Measurements from ENCODE around the gene LRP1.

Gene LRP1

GRCh38 chr12:57138526-57139272 is 10.4 kb downstream of the LRP1 start:
- no peak for DNase-seq

GRCh38 chr12:57139796-57140649 is 11.7 kb downstream of the LRP1 start:
- no peak for DNase-seq

DNA sequence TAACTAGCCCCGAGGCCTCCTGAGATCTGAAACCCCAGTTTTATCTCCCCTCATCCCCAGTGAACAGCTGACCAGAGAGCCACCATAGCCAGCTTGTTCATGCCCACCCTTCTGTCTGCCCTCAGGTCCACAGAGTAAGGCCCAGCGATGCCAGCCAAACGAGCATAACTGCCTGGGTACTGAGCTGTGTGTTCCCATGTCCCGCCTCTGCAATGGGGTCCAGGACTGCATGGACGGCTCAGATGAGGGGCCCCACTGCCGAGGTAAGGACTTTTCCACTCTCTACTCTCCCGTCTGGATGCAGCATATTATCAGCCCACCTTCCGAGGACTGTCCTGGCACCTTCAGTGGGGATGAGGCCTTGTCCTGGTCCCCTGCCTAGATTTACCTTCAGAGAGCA is 13.0 kb downstream of the LRP1 start:
- no peak for DNase-seq

DNA sequence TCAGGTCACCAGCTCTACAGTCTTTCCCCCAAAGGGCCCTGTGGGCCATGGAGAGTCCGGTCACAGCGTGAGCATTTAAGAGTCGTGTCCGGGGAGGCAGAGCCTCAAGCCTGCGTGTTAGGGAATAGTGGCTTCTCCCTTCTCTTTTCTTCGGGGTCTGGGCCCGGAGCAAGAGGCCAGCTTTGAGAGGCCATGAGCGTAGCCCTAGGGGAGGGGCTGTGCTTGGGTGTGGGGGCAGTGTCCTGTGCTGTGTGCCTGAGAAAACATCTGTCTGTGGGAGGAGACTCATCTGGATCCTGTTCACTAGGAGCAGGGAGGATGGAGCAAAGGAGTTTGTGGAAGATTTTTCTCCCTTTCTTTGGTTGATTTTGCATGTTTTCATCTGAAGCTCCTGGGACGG is 13.8 kb downstream of the LRP1 start:
- DNase-seq: no peak

DNA sequence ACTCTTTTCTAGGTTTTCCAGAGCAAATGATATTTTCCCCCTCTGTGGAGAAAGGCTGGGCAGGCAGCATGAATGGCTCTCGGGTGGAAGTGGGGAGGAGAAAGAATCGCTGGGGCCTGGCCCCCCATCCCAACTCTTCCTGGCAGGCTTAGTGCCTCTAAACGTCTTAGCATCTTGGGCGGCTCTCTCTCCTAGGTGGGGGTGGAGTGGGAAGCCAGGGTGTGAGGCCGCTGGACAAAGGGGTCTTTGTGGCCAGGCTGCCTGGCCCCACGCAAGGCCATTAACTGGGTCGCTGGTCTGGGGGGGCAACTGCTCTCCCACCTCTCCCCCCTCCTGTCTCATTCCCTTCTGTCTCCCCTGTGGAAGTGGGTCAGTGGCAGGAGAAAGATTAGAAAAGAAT is 14.4 kb downstream of the LRP1 start:
- DNase-seq: no peak

DNA sequence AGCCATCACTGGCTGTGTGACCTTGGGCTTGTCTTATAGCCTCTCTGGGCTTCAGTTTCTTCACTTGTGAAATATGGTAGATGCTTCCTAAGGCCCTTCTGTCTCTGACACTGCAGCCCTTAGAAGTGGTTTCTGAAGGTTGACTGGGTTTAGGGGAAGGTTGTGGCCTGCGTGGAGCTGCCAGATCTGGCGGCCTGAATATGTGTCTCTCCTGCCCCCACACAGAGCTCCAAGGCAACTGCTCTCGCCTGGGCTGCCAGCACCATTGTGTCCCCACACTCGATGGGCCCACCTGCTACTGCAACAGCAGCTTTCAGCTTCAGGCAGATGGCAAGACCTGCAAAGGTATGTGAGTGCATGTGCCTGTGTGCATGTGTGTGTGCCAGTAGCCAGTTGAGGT is 15.2 kb downstream of the LRP1 start:
- no peak for DNase-seq

- DNase-seq: no peak
These were observed 17.3 kb downstream of the LRP1 start for GRCh38 chr12:57145460-57146059.

- no peak for DNase-seq
These were observed 17.8 kb downstream of the LRP1 start for GRCh38 chr12:57146092-57146491.

DNA sequence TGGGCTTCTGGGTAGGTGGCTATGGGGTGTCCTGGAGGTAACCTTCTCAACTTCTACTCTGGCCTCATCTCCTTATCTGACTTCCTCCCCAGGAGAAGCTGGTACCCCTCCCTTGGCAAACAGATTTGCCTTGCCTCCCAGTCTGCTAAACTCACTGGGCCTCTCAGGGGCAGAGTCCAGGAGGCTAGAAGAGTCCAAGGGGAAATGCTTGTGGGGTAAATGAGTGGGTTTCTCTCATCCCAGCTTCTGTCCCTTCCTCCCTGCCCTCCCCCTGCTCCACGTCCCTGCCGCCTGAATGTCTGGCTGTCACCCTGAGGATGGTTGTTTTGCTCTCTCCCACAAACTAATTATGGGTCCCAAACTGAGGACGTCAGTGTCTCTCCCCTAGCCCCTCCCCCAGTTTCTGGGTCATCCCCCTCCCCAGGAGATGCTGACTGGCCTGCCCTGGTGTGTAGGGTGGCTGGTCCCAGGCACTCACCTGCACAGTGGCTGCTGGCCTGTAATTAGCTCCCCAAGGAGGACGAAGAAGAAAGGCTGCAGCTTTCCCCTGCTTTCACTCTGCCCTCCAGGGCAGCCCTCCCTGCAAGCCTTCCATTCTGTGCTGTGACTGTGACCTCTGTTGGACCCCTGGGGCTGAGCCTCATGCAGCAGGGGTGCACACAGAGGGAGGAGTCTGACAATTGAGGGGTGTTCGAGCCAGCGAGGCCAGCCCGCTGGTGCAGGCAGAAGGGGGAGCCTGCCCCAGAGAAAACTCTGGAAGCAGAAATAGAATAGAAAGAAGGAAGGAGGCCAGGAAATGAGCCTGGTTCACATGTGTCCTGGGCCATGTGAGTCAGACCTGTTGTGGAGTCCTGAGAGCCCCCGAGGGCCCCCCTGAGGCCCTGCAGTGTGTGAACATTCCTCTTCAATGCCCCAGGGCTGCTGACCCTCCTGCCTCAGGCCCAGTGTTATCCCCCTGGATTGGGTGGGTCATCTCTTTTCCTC is 19.0 kb downstream of the LRP1 start, which contains the start of gene LRP1-AS:
TSS of gene LRP1-AS (minus strand) at position 659 of the 984 bp plus-strand sequence.
- no peak for DNase-seq

- DNase-seq: no peak
These were observed 20.4 kb downstream of the LRP1 start for GRCh38 chr12:57148469-57149244.

- DNase-seq: no peak
These were observed 21.1 kb downstream of the LRP1 start for GRCh38 chr12:57149245-57149900.

DNA sequence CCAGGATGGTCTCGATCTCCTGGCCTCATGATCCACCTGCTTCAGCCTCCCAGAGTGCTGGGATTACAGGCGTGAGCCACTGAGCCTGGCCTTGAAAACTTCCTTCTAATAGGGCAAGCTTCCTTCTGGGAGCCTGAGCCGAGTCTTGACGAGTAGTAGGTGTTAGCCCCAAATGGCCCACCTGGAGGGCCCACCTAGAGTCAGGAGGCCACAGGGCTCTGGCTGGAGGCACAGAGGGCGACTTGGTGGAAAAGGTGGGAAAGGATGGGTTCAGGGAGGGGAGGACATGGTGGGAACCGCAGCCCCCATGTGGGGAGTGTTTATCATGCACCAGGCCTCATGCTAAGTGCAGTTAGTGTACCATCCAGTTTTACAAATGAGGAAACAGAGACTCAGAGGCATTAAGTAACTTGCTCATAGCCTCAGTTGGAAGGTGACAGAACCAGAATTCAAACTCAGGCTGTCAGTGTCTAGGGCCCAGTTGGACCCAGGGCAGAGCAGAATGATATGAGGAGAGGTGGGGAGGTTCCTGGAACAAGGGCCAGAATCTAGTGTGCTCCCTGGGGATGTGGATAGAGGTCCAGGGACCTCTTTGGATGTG is 22.2 kb downstream of the LRP1 start:
- DNase-seq: no peak

- DNase-seq: no peak
These were observed 23.7 kb downstream of the LRP1 start for GRCh38 chr12:57151741-57152630.

GRCh38 chr12:57152639-57153038 is 24.4 kb downstream of the LRP1 start:
- DNase-seq: no peak

DNA sequence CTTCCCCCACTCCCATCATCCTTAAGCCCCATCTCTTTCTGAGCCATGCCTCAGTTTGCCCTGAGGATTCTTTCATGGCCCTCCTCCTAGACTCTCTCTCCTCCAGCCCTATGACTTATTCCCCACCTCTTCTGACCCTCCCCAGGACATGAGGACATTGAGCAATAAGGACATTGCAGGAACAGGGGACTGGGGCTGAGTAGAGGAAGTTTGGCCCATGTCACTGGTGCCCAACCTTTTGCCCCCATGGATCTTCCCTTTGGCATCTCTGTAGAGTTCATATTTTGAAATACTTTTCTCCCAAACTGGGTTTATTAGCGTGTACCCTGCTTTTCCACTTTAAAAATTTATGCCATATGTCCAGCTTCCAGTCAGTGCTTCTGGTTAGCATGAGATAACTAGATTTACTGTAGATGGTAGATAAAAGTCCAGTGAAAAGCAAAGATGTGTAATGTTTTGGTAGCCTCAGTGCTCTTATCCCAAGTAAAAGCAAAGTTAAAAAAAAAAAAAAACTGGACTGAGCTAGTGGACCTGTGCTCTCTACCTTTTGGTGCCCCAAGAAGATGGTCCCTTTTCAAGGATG is 25.2 kb downstream of the LRP1 start:
- DNase-seq: no peak

GRCh38 chr12:57154076-57154475 is 25.8 kb downstream of the LRP1 start:
- no peak for DNase-seq

GRCh38 chr12:57154804-57155434 is 26.6 kb downstream of the LRP1 start:
- DNase-seq: no peak

DNA sequence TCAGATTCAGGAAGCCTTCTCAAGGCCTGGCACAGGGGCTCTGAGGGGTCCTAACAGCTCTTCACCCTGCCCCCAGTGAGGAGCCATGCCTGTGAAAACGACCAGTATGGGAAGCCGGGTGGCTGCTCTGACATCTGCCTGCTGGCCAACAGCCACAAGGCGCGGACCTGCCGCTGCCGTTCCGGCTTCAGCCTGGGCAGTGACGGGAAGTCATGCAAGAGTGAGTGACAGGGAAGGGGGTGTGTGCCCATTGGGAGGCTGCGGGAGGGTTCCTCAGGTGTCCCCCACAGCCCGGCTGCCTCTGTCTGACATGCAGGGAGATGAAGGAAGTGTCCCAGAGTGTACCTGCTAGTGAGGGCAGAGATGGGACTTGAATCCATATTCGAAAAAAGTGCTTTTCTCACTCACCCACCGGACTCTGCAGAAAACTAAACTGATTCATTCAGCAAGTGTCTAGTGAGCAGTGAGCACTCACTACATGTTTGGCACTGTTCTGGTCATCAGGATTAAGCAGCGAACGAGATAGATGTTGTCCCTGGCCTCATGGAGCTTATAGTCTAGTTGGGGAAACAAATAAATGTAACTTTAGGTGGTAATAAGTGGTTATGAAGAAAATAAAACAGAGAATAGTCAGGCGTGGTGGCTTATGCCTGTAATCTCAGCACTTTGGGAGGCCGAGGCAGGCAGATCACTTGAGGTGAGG is 28.6 kb downstream of the LRP1 start:
- no peak for DNase-seq
